Renal cortical epithelial cell (primary cell): Measurements from ENCODE around the gene VPS50. TPM values are rescaled to one million over a fixed set of nuclear protein-coding genes. Genes with fewer than 3 reads are reported as not detected.
"Not testable (repeated sequence)": the region's sequence is repeated elsewhere in the genome, so short reads cannot be mapped to it uniquely, and the experiment has no call there.

Experiments
- DNase-seq: peaks from one replicate; pipeline ENCODE4 v3.0.0-alpha.2; 2011; ENCODE audit warnings: low read depth
- total RNA-seq: library from RNA; depleted of rRNA; stranded (reverse); fragments of >200 nt; gene quantifications from 2 replicates; pipeline ENCODE4 v1.2.3, GENCODE V29; 2014

The VPS50 gene
- total RNA-seq, 1 donor from 2014 or later: 49.3 TPM

DNA sequence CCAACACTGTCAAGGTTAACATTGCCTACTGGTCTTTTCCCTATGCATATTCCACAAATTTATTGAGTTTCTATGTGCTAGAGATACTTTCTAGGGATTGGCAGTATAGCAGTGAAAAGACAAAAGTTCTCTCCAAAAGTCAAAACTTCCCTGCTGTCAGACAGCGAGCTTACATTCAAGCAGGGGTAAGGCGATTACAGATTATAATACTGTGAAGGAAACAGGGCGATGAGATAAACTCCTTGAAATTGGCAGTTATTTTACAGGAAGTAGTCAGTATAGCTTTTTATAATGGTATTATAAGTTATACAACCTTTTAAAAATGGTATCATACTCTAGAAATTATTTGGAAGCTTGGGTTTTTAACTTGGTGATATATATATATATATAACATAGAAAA, 9.9 kb downstream of the VPS50 start:
- no peak for DNase-seq

DNA sequence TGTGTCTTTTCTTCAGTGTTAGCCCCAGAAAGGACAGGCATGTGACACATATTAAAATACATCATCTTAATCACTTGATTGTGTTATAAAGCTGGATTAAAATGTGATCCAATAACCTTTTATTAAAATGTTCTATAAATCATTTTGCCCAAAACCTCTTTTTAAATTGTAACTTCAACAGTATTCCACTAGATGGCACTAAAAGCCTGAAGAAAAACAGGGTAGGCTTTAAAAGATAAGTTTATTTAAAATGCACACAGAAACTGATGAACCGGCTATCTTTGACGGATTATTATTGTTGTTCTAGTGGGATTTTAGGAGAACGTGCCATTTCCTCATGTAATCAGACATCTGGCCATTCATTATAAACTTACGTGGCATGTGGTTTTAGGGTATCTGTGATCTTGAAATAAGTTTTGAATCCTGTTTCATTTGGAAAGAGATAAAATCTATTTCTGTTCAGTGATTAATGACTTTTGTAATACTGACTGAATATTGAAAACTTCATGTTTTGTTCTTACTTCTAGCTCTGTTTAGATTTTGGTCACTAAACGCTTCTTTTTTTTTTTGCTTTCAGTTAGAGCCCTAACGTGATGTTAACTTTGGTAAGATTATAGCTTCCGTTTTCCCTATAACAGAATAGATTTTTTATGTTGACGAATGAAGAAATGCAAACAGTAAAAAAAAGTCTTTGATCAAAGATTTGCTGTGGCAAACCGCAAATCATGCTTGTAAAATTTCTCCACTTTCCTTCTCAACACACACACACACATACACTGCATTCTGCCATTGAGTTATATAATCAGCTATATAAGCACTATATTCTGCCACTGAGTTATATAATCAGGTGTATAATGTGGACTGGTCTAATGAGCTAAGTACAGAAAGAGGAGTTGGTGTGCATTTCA, 13.6 kb downstream of the VPS50 start:
- peak; percentile 36 for DNase-seq

DNA sequence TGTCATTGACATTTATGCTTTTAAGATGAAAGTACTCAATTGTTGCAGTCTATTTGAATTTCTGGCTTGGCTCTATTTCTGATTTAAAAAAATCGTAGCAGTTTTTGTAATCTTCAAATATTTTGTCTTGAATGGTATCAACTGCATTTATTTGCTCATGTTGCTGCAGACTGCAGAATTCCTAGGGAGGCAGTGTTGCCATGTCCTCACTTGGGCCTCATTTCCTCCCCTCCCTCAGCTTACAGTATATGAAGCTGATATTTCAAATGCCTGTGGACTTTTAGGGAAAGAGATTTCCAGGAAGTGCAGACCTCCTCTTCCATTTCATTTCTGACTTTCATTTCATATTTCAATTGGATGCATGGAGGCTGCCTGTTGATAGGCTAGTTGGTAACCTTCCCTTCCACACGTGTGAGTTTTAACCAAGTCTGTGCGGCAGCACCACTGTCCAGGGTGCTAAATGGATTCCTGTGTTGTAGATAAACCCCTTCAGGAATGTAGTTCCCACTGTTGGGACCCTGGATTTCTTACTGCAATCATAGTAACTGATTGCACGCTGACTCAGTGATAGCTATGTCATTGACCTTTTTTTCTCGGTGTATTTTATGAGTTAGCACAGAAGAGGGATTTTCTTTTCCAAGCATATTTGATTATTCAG, 17.5 kb downstream of the VPS50 start:
- DNase-seq: peak; percentile 26

DNA sequence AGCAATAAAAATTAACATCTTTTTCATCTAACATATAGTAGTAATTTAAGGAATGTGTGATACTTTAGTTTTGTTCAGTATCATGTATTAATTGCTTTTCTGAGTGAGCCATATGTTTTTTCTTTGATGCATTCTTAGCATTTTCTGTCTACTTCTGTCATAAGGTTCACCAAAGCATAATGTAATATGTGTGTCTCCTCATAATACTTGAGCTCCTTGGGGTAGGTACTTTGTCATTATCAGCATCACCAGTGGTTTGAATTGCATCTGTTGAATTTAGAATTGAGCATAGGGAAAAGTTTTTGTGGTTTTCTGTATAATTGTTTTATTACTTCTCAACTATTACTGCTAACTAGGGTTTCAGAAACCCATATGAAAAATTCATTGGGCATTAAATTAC, 26.5 kb downstream of the VPS50 start:
- no peak for DNase-seq

GRCh38 chr7:93262535-93262934, 30.4 kb downstream of the VPS50 start:
- DNase-seq: no peak

DNA sequence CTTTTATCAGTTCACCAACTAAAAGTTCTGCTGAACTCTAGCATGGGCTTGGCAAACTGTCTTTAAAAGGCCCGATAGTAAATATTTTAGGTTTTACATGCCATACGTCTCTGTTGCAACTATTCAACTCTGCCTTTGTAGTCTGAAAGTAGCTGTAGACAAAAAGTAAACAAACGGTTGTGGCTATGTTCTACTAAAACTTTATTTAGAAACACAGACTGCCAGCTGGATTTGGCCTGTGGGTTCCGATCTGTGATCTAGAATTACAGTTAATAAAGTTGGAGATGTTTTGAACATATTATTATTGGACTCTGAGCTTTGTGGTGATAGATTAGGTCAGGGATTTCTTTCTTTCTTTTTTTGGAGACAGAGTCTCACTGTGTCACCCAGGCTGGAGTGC, 33.1 kb downstream of the VPS50 start:
- no peak for DNase-seq

DNA sequence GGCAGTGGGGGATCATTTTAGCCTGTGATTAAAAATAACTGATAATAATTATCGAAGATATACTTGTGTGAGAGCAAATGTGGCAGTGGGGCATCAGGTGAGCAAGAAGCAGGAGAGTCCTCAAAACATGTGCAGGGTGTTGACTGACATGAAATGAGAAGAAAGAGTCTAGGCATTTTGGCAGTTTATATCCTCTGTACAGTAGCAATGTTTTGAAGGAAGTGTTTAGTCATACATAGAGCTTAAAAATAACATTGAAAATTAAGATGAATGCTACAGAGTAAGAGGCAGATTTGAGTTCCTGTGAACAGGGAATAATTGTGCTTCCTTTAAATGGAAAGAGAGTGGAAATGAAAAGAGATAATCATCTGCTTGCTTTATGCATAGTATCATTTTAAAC, 47.4 kb downstream of the VPS50 start:
- no peak for DNase-seq

DNA sequence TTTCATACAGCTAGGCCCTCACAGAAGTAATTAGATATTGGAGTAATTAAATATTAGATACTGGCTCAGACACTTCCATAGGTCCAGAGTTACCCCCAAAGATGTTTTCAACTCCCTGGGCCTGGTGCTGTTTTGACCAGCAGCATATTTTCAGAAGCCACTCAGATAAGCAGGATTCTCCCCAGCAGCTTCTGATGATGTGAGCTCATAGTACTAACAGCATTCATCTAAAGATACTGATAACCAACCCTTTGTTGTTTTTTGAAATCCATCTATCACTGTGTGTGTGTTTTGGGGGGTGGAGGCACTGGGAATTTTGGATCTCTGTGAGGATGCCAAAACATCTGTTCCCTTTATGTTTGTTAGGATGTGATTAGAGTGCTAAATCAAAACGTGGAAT, 52.7 kb downstream of the VPS50 start:
- no peak for DNase-seq

- no peak for DNase-seq
Observed at GRCh38 chr7:93293229-93293628, 61.1 kb downstream of the VPS50 start.

DNA sequence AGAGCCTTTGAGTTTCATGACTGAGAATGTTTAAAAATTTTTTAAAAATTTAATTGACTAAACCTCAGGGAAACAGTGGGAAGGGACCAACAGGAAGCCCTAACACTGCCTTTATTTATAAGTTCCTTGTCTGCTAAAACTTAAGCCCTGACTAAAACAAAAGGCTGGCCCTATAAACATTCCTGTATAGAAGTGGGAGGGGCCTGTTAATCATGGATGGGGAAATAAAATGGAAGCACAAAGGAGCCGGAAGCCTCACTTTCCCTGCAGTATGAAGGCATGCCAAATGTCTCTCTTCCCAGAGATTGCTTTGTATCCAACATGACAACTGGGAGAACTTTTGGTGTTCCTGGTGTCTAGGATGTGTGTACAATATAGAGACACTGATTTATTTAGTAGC, 66.0 kb downstream of the VPS50 start:
- DNase-seq: no peak

GRCh38 chr7:93298671-93299070, 66.5 kb downstream of the VPS50 start:
- no peak for DNase-seq

- DNase-seq: no peak
Observed at GRCh38 chr7:93301736-93302135, 69.6 kb downstream of the VPS50 start.

GRCh38 chr7:93307131-93307660, 75.0 kb downstream of the VPS50 start:
- DNase-seq: peak; percentile 9

- no peak for DNase-seq
Observed at GRCh38 chr7:93307943-93308342, 75.8 kb downstream of the VPS50 start.

DNA sequence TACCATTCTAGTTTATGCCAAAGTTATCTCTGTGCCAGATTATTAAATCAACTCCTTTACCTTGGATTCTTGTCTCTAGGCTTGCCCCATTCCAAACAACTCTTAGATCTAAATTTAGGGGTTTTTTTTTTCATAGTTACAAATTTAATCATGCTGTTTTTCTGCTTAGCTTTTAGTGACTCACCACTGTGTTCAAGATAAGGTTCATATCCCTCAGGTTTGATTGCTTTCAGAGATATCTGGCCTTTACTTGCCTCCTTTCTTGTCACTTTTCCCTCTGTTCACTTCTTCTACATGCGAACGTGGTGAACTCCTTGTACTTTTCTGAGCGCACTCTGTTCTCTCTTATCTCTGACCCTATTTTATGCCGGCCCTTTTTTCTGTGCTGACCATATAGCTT, 78.2 kb downstream of the VPS50 start:
- DNase-seq: peak; percentile 1

- DNase-seq: no peak
Observed at GRCh38 chr7:93314449-93314848, 82.3 kb downstream of the VPS50 start.

- DNase-seq: no peak
Observed at GRCh38 chr7:93315896-93316295, 83.7 kb downstream of the VPS50 start.

GRCh38 chr7:93316730-93317129, 84.6 kb downstream of the VPS50 start:
- no peak for DNase-seq

DNA sequence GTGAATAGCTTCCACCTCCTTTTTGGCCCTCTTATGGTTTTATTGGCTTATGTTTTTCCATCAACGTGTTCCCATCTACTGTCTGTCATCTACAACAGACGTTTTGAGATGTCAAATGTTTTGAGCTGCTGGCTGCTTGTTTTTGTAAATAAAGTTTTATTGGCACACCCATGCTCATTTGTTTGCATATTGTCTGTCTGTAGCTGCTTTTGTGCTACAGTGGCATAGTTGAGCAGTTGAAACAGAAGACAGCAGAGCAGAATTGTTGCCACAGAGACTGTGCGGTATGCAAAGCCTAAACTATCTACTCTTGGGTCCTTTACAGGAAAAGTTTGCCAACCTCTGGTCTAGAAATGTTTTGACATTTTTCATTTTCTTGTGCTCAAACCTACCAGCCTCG, 88.7 kb downstream of the VPS50 start:
- DNase-seq: no peak

DNA sequence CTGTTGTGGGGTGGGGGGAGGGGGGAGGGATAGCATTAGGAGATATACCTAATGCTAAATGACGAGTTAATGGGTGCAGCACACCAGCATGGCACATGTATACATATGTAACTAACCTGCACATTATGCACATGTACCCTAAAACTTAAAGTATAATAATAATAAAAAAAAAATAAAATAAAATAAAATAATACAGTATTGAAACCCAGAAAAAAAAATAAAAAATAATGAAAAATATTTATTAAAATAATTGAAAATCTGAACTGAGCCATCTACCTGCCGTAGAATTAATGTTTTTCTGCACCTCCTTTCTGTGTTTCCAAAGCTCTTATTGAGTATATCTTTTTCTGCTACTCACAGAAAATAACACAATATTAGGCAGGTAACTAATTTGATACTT, 94.1 kb downstream of the VPS50 start:
- DNase-seq: not testable (repeated sequence)

GRCh38 chr7:93327006-93327633, 95.0 kb downstream of the VPS50 start:
- peak; percentile 90 for DNase-seq

DNA sequence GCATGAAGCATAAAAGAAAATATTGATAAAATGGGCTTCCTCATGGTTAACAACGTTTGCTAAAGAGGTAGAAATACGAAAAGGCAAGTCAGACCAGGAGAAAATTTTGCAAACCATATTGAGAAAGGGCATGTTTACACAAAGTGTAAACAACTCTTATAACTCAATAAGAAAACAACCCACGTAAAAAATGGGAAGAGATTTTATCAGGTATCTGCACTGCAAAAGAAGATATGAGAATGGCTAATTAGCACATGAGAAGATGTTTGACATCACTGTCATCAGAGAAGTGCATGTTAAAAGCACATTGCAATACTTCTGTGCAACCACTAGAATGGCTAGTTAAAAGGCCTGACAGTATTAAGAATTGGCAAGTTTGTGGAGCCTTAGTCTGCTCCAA, 99.5 kb downstream of the VPS50 start:
- DNase-seq: no peak

DNA sequence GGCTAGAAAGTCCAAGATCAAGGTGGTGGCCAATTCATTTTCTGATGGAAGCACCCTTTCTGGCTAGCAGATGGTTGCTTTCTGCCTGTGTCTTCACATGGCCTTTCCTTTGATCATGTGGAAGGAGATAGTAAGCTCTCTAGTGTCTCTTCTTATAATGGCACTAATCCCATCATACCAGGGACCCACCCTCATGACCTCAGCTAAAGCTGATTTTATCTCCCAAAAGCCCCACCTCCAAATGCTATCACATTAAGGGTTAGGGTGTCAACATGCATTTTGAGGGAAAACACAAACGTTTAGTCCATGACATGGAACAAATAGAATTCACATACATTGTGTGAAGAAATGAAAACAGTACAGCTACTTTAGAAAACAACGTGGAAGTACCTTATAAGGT, 100.0 kb downstream of the VPS50 start:
- DNase-seq: no peak
